ENCODE measurements around the gene DNAH7. TPM values are rescaled to one million over a fixed set of nuclear protein-coding genes. Genes with fewer than 3 reads are reported as not detected.

DNAH7 gene
- total RNA-seq, 1 experiment from 2014 or later, result 0.09 TPM

- Histone ChIP-seq H4K5ac (ENCODE audit: insufficient read length, low read depth, low read length) (no peak overlapping the region), H4K8ac (replicated peaks; ENCODE audit: insufficient read length, low read depth, low read length) (no peak overlapping the region), H3K27ac (ENCODE audit: insufficient read length, low read depth, low read length) (no peak overlapping the region), H3K23ac (ENCODE audit: insufficient read length, low read depth, low read length) (no peak overlapping the region), H3K4me1 (ENCODE audit: insufficient read depth, low read length) (no peaks in the 10 kb centered on the region), H2AK5ac (ENCODE audit: insufficient read length, low read length) (no peak overlapping the region), H2AFZ (ENCODE audit: low read length) (no peak overlapping the region), H3K79me2 (ENCODE audit: insufficient read depth, low read length) (no peaks in the 10 kb centered on the region), H3K9ac (ENCODE audit: extremely low read depth, insufficient read length, low read length) (no peak overlapping the region), H4K91ac (ENCODE audit: insufficient read length, low read depth, low read length) (no peak overlapping the region), H3K18ac (ENCODE audit: insufficient read length, low read depth, low read length) (no peak overlapping the region), H3K23me2 (ENCODE audit: insufficient read length, low read depth, low read length, poor library complexity, severe bottlenecking) (no peaks in the 10 kb centered on the region), H2BK120ac (ENCODE audit: low read depth, low read length, poor library complexity, severe bottlenecking) (no peak overlapping the region), H3K79me1 (ENCODE audit: insufficient read depth, low read depth, low read length, poor library complexity, severe bottlenecking) (no peaks in the 10 kb centered on the region), H4K20me1 (ENCODE audit: control insufficient read depth, insufficient read depth, insufficient read length) (no peaks in the 10 kb centered on the region), H3K9me3 (ENCODE audit: control insufficient read depth, low read depth, low read length) (no peaks in the 10 kb centered on the region), H3K14ac (ENCODE audit: insufficient read depth, low read length) (no peak overlapping the region), H3T11ph (ENCODE audit: low read length) (no peak overlapping the region), H3K56ac (ENCODE audit: insufficient read length, low read depth, low read length) (no peak overlapping the region), H2BK15ac (ENCODE audit: low read depth, low read length) (no peak overlapping the region), H2BK20ac (ENCODE audit: low read depth, low read length, poor library complexity, severe bottlenecking) (no peak overlapping the region), H2BK12ac (ENCODE audit: insufficient read length, low read depth, low read length) (no peak overlapping the region), H3K4me2 (ENCODE audit: insufficient read depth, insufficient read length, low read length) (no peak overlapping the region), H2BK5ac (ENCODE audit: insufficient read length, low read length) (no peak overlapping the region), H3K27me3 (ENCODE audit: insufficient read depth, low read length) (no peaks in the 10 kb centered on the region), H3K4ac (ENCODE audit: low read depth, low read length) (no peak overlapping the region)
- TF ChIP-seq CTCF (conservative IDR thresholded peaks at IDR 0.05), result no peak
- H3K27me3 Mint-ChIP-seq (ENCODE audit: low read depth), result no peaks in the 10 kb centered on the region
- H3K36me3 Mint-ChIP-seq (ENCODE audit: insufficient read depth in 1 of 3, low read depth in 3 of 3), result no peaks in the 10 kb centered on the region
- no peaks in the 10 kb centered on the region for H3K4me1 Mint-ChIP-seq
- H3K9me3 Mint-ChIP-seq, result no peaks in the 10 kb centered on the region
- no peak overlapping the region for H3K27ac Mint-ChIP-seq
- no CpG with 5 or more reads among the region's 4 CpGs for WGBS (ENCODE audit: extremely low coverage, insufficient read length, low lambda C conversion rate)
- no peak overlapping the region for H3K4me3 Mint-ChIP-seq
- no peak for DNase-seq
Measured at GRCh38 chr2:195879153-195879552, 189.5 kb downstream of the DNAH7 start.

Data from H9 (cell line).